HFFc6 (cell line): ENCODE results near the gene A4GALT. TPM values are rescaled to one million over a fixed set of nuclear protein-coding genes. Genes with fewer than 3 reads are reported as not detected.
"Not testable (repeated sequence)": the region's sequence is repeated elsewhere in the genome, so short reads cannot be mapped to it uniquely, and the experiment has no call there.

Source experiments
- DNase-seq: peaks from one replicate; pipeline ENCODE4 v3.0.0-alpha.2; 2018
- H3K27ac Mint-ChIP-seq: 2 replicates; pipeline ENCODE4 v1.8.0; 2020; ENCODE audit warnings: mild to moderate bottlenecking, mixed read lengths
- H3K27me3 Mint-ChIP-seq: 2 replicates; pipeline ENCODE4 v1.8.0; 2021; ENCODE audit warnings: mild to moderate bottlenecking, moderate library complexity, mixed read lengths; ENCODE audit not compliant: insufficient read depth
- H3K36me3 Mint-ChIP-seq: 2 replicates; pipeline ENCODE4 v1.8.0; 2021; ENCODE audit warnings: low read depth, mixed read lengths
- H3K4me1 Mint-ChIP-seq: 2 replicates; pipeline ENCODE4 v1.8.0; 2020; ENCODE audit warnings: low read depth, mixed read lengths
- H3K4me3 Mint-ChIP-seq: 2 replicates; pipeline ENCODE4 v1.8.0; 2020; ENCODE audit warnings: mild to moderate bottlenecking, moderate library complexity, mixed read lengths
- H3K9me3 Mint-ChIP-seq: 2 replicates; pipeline ENCODE4 v1.8.0; 2020; ENCODE audit warnings: mild to moderate bottlenecking, mixed read lengths
- total RNA-seq, 6 experiments: library from RNA; stranded (reverse); fragmentation: NEBNext Ultra II Directional; extraction: Animal tissue kit (Norgen Biotek cat#: 25700); gene quantifications; 2 replicates in 1 of 6; 3 replicates in 5 of 6; pipeline ENCODE4 v1.2.3, GENCODE V29; 2021
- TF ChIP-seq, protein P1 (sequence below): fragments of 200-600 bp; sonication (generic); IDR thresholded peaks from 2 replicates; pipeline ENCODE4 v1.5.0; 2021; ENCODE audit warnings: antibody characterized with exemption, mild to moderate bottlenecking

Gene A4GALT
- total RNA-seq, 6 experiments from 2014 or later: 12.2 to 14.3 (median 13.1) TPM

DNA sequence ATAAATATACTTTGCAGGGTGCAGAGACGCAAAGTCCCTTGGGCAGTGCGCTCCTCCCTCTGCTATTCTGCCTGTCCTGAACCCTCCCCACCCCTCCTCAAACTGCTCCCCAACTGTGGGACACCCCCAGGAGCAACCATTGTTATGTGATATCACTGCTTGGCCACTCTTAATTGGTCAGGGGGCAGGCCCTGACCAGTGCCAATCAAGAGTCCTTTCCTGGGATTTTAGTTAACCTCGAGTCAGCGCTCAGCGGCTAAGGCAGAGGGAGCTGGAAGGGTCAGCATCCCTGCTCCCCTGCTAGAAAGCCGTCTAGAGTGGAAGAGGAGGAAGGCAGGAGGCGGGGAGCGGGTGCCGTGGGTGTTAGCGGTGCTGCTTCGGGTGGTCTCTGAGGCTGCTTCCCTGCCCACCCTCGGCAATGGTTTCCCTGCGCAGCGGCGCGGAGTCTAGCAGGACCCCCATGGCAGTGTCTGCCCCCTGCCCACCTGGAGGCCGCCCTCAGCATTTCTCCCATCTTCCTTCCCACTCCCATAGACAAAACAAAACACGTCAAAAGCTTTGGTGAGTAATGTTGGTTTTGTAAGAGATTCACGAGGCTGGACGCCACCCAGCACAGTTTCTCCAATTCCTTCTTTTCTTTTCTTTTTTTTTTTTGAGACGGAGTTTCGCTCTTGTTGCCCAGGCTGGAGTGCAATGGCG lies 38.4 kb upstream of the A4GALT start:
- H3K9me3 Mint-ChIP-seq: no peaks in the 10 kb centered on the region
- H3K27ac Mint-ChIP-seq: no peak overlapping the region
- no peak for DNase-seq
- no peaks in the 10 kb centered on the region; the same call in 1 of the 2 replicates for H3K27me3 Mint-ChIP-seq
- H3K4me1 Mint-ChIP-seq: peaks cover 38% of the 10 kb centered on the region
- no peak overlapping the region for H3K4me3 Mint-ChIP-seq
- TF ChIP-seq, protein P1, sequence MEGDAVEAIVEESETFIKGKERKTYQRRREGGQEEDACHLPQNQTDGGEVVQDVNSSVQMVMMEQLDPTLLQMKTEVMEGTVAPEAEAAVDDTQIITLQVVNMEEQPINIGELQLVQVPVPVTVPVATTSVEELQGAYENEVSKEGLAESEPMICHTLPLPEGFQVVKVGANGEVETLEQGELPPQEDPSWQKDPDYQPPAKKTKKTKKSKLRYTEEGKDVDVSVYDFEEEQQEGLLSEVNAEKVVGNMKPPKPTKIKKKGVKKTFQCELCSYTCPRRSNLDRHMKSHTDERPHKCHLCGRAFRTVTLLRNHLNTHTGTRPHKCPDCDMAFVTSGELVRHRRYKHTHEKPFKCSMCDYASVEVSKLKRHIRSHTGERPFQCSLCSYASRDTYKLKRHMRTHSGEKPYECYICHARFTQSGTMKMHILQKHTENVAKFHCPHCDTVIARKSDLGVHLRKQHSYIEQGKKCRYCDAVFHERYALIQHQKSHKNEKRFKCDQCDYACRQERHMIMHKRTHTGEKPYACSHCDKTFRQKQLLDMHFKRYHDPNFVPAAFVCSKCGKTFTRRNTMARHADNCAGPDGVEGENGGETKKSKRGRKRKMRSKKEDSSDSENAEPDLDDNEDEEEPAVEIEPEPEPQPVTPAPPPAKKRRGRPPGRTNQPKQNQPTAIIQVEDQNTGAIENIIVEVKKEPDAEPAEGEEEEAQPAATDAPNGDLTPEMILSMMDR: no peak
- H3K36me3 Mint-ChIP-seq: no peaks in the 10 kb centered on the region

DNA sequence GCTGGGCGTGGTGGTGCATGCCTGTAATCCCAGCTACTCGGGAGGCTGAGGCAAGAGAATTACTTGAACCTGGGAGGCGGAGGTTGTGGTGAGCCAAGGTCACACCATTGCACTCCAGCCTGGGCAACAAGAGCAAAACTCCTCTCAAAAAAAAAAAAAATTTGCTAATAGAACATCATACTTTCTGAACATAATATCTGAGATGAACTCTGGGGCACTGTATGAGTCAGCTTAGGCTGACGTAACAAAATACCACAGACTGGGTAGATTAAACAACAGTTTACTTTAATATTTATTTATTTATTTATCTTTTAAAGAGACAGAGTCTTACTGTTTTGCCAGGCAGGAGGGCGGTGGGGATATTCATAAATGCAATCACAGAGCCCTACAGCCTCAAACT lies 34.9 kb upstream of the A4GALT start:
- H3K36me3 Mint-ChIP-seq, H3K27me3 Mint-ChIP-seq, H3K9me3 Mint-ChIP-seq, H3K4me3 Mint-ChIP-seq: not testable (repeated sequence)
- peaks cover 38% of the 10 kb centered on the region for H3K4me1 Mint-ChIP-seq
- H3K27ac Mint-ChIP-seq: peak overlapping the region; percentile 70; the same call in 1 of the 2 replicates
- DNase-seq: peak; percentile 76

DNA sequence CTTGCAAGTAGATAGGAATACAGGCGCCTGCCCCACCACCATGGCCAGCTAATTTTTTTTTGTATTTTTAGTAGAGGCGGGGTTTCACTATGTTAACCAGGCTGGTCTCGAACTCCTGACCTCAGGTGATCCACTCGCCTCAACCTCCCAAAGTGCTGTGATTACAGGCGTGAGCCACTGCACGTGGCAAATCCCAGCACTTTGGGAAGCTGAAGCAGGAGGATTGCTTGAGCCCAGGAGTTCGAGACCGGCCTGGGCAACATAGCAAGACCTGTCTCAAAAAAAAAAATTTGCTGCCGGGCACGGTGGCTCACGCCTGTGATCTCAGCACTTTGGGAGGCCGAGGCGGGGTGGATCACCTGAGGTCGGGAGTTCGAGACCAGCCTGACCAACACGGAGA lies 34.5 kb upstream of the A4GALT start:
- not testable (repeated sequence) for H3K9me3 Mint-ChIP-seq, H3K36me3 Mint-ChIP-seq, DNase-seq, H3K4me3 Mint-ChIP-seq, H3K27me3 Mint-ChIP-seq
- peak overlapping the region; percentile 58; the same call in 1 of the 2 replicates for H3K27ac Mint-ChIP-seq
- H3K4me1 Mint-ChIP-seq: peaks cover 38% of the 10 kb centered on the region

DNA sequence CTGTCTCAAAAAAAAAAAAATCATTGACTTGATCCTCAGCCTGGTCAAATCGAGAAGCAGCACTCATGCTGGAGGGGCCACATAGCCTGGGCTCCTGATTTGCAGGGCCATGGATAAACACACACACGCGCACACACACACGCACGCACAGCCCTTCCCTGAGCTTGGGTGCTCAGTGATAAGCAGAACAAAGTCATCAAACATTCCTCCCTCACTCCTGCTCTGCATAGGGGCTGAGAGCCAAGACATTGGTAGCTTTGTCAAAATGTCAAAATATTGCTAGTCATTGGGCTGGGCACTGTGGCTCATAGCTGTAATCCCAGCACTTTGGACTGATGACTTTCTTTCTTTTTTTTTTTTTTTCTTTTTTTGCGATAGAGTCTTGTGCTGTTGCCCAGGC lies 34.0 kb upstream of the A4GALT start:
- Mint-ChIP-seq H3K27ac (peak overlapping the region; percentile 58; the same call in 1 of the 2 replicates), H3K36me3 (no peaks in the 10 kb centered on the region), H3K4me1 (peaks cover 38% of the 10 kb centered on the region), H3K9me3 (no peaks in the 10 kb centered on the region), H3K27me3 (no peaks in the 10 kb centered on the region; the same call in 1 of the 2 replicates), H3K4me3 (no peak overlapping the region)
- peak; percentile 29 for DNase-seq
- TF ChIP-seq, protein P1: no peak

DNA sequence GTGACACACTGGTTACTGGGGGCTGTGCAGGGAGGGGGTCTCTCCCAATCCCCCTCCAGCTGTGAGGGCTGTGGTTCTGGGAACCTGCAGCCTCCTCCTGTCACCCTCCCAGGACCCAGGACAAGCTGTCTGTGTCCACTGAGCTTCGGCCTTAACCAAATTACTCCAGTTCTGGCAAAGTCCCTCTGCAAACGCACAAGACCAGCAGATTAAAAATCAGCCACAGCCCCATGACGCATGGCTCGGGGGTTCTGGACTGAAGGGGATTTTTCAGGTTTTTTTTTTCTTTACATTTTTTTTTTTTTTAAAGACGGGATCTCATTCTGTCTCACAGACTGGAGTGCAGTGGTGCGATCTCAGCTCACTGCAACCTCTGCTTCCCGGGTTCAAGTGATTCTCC lies 32.2 kb upstream of the A4GALT start:
- Mint-ChIP-seq H3K27me3 (no peaks in the 10 kb centered on the region; the same call in 1 of the 2 replicates), H3K4me3 (no peak overlapping the region), H3K4me1 (peaks cover 43% of the 10 kb centered on the region), H3K9me3 (no peaks in the 10 kb centered on the region), H3K27ac (no peak overlapping the region), H3K36me3 (no peaks in the 10 kb centered on the region)
- TF ChIP-seq, protein P1: no peak
- DNase-seq: no peak

DNA sequence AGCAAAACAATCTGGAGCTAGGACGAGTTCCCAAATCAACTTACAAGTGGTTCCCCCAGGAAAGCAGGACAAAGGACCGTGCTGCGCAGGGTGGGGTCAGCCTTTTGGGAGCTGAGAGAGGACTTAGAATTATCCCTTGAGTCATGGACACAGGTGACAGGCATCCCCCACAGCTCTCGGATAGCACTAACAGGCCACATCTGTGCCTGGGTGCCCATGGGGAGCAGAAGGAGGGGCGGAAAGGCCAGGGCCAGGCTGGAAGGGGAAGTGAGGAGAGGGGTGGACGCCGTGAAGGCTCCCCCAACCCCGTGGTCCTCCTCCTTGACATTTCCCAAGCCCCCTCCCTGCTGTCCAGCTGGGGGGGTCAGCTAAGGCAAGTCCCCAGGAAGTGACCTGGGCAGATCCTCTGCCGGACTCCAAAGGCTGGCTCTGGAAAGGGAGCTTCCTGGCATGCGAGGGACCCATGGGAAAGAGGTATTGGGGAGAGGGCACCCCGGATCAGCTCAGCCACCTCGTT lies 31.6 kb upstream of the A4GALT start:
- H3K27me3 Mint-ChIP-seq: no peaks in the 10 kb centered on the region; the same call in 1 of the 2 replicates
- no peaks in the 10 kb centered on the region for H3K36me3 Mint-ChIP-seq
- no peak overlapping the region for H3K4me3 Mint-ChIP-seq
- DNase-seq: no peak
- H3K27ac Mint-ChIP-seq: no peak overlapping the region
- TF ChIP-seq, protein P1: no peak
- H3K9me3 Mint-ChIP-seq: no peaks in the 10 kb centered on the region
- H3K4me1 Mint-ChIP-seq: peaks cover 43% of the 10 kb centered on the region

DNA sequence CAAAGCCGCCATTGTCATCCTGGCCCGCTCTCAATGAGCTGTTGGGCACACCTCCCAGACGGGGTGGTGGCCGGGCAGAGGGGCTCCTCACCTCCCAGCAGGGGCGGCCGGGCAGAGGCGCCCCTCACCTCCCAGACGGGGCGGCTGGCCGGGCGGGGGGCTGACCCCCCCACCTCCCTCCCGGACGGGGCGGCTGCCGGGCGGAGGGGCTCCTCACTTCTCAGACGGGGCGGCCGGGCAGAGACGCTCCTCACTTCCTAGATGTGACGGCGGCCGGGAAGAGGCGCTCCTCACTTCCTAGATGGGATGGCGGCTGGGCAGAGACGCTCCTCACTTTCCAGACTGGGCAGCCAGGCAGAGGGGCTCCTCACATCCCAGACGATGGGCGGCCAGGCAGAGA lies 29.8 kb upstream of the A4GALT start:
- not testable (repeated sequence) for H3K27me3 Mint-ChIP-seq, H3K9me3 Mint-ChIP-seq, H3K4me3 Mint-ChIP-seq, H3K27ac Mint-ChIP-seq, DNase-seq, H3K36me3 Mint-ChIP-seq
- peaks cover 42% of the 10 kb centered on the region for H3K4me1 Mint-ChIP-seq
